HEK293T (cell line): Measurements from ENCODE around the gene COPS3.

Source experiments
- ARNT ChIP-seq: fragments of 450-650 bp; IDR thresholded peaks from 2 replicates; pipeline ENCODE4 v1.6.1; 2017; ENCODE audit warnings: mild to moderate bottlenecking
- BHLHE40 ChIP-seq: fragments of 450-650 bp; IDR thresholded peaks from 2 replicates; pipeline ENCODE4 v1.6.1; 2016; ENCODE audit warnings: mild to moderate bottlenecking, moderate library complexity, borderline replicate concordance
- CTBP1 ChIP-seq: fragments of 450-650 bp; IDR thresholded peaks from 2 replicates; pipeline ENCODE4 v1.6.1; 2016; ENCODE audit warnings: borderline replicate concordance
- ELF4 ChIP-seq: fragments of 450-650 bp; IDR thresholded peaks from 2 replicates; pipeline ENCODE4 v1.6.1; 2017; ENCODE audit warnings: antibody characterized with exemption
- FOXK2 ChIP-seq: fragments of 450-650 bp; IDR thresholded peaks from 2 replicates; pipeline ENCODE4 v1.6.1; 2016; ENCODE audit warnings: mild to moderate bottlenecking
- SP1 ChIP-seq: fragments of 450-650 bp; IDR thresholded peaks from 2 replicates; pipeline ENCODE4 v1.6.1; 2017
- TF ChIP-seq, protein P1 (sequence below): fragments of 450-650 bp; IDR thresholded peaks from 2 replicates; pipeline ENCODE4 v1.6.1; 2016

DNA sequence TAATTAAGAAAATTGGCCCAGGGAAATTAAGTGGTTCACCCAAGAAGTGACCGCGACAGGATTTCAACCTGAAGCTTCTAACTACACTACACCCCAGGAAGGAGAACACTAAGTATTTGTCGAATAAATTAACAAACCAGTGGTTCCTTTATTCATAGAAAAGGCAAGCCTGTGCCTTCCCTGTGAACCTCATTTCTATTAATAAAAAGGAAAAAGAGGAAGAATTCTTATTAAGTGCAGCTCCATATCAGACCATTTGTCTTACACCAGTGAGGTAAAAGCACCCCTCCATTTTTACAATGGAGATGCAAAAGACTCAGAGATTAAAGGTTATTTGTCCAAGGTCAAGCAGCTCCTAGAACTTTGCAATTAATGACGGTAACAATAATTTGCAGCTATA lies 1.7 kb downstream of the COPS3 start:
- TF ChIP-seq SP1: no peak
- no peak for TF ChIP-seq ELF4
- TF ChIP-seq BHLHE40: no peak
- TF ChIP-seq CTBP1: no peak
- TF ChIP-seq, protein P1, sequence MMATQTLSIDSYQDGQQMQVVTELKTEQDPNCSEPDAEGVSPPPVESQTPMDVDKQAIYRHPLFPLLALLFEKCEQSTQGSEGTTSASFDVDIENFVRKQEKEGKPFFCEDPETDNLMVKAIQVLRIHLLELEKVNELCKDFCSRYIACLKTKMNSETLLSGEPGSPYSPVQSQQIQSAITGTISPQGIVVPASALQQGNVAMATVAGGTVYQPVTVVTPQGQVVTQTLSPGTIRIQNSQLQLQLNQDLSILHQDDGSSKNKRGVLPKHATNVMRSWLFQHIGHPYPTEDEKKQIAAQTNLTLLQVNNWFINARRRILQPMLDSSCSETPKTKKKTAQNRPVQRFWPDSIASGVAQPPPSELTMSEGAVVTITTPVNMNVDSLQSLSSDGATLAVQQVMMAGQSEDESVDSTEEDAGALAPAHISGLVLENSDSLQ: no peak
- TF ChIP-seq ARNT: no peak
- TF ChIP-seq FOXK2: no peak
